H7 (cell line): ENCODE results near the gene CEP41. TPM values are rescaled to one million over a fixed set of nuclear protein-coding genes. Genes with fewer than 3 reads are reported as not detected.

Source experiments
- DNase-seq: peaks from one replicate; pipeline ENCODE4 v3.0.0; 2012
- H3K27me3 ChIP-seq: 2 replicates; pipeline ENCODE4 v1.6.0; 2011; ENCODE audit warnings: mild to moderate bottlenecking, low read length; ENCODE audit not compliant: control insufficient read depth, insufficient read depth
- H3K36me3 ChIP-seq: replicated peaks from 2 replicates; pipeline ENCODE4 v1.5.1; 2011; ENCODE audit warnings: low read length; ENCODE audit not compliant: control insufficient read depth, insufficient read depth
- H3K4me3 ChIP-seq: 2 replicates; pipeline ENCODE4 v1.5.1; 2011; ENCODE audit warnings: low read depth, mild to moderate bottlenecking, control low read depth, low read length, moderate library complexity; ENCODE audit not compliant: insufficient read depth
- total RNA-seq: library from RNA; depleted of rRNA; stranded (reverse); fragments of >200 nt; shearing (Covaris generic); gene quantifications from 2 replicates; pipeline ENCODE4 v1.2.3, GENCODE V29; 2014

Gene CEP41
- total RNA-seq, 1 experiment from 2014 or later, result 8.1 TPM

GRCh38 chr7:130441408-130441869, 623 bp upstream of the CEP41 start:
- Histone ChIP-seq H3K27me3 (no peaks in the 10 kb centered on the region), H3K4me3 (peak overlapping the region; percentile 32), H3K36me3 (no peaks in the 10 kb centered on the region)
- DNase-seq, result peak; percentile 76

- Histone ChIP-seq H3K36me3 (no peaks in the 10 kb centered on the region), H3K27me3 (no peaks in the 10 kb centered on the region), H3K4me3 (no peak overlapping the region)
- DNase-seq, result no peak
Observed at GRCh38 chr7:130436253-130436652, 4.6 kb downstream of the CEP41 start.

- no peak overlapping the region for H3K4me3 ChIP-seq
- H3K27me3 ChIP-seq, result no peaks in the 10 kb centered on the region
- no peak for DNase-seq
- H3K36me3 ChIP-seq, result no peaks in the 10 kb centered on the region
Observed at GRCh38 chr7:130435311-130435854, 5.4 kb downstream of the CEP41 start.

- Histone ChIP-seq H3K27me3 (no peaks in the 10 kb centered on the region), H3K36me3 (no peaks in the 10 kb centered on the region), H3K4me3 (no peak overlapping the region)
- no peak for DNase-seq
Observed at GRCh38 chr7:130433301-130433700, 7.5 kb downstream of the CEP41 start.

GRCh38 chr7:130432886-130433285, 7.9 kb downstream of the CEP41 start:
- H3K36me3 ChIP-seq, result no peaks in the 10 kb centered on the region
- no peak overlapping the region for H3K4me3 ChIP-seq
- no peak for DNase-seq
- no peaks in the 10 kb centered on the region for H3K27me3 ChIP-seq

GRCh38 chr7:130430841-130431666, 9.8 kb downstream of the CEP41 start:
- no peak for DNase-seq
- H3K4me3 ChIP-seq, result no peak overlapping the region

GRCh38 chr7:130430115-130430514, 10.7 kb downstream of the CEP41 start:
- no peak for DNase-seq
- Histone ChIP-seq H3K4me3 (no peak overlapping the region), H3K27me3 (no peaks in the 10 kb centered on the region), H3K36me3 (no peaks in the 10 kb centered on the region)

More at GRCh38 chr7:130430841-130431666, 9.8 kb downstream of the CEP41 start:
- Histone ChIP-seq H3K27me3 (no peaks in the 10 kb centered on the region), H3K36me3 (no peaks in the 10 kb centered on the region)

- no peaks in the 10 kb centered on the region for H3K36me3 ChIP-seq
- no peaks in the 10 kb centered on the region for H3K27me3 ChIP-seq
- no peak overlapping the region for H3K4me3 ChIP-seq
- DNase-seq, result no peak
Observed at GRCh38 chr7:130429019-130429418, 11.8 kb downstream of the CEP41 start.

GRCh38 chr7:130426564-130426963, 14.3 kb downstream of the CEP41 start:
- no peak overlapping the region for H3K4me3 ChIP-seq
- DNase-seq, result no peak
- H3K36me3 ChIP-seq, result no peaks in the 10 kb centered on the region
- H3K27me3 ChIP-seq, result no peaks in the 10 kb centered on the region

GRCh38 chr7:130425796-130426195, 15.0 kb downstream of the CEP41 start:
- DNase-seq, result no peak
- Histone ChIP-seq H3K27me3 (no peaks in the 10 kb centered on the region), H3K4me3 (no peak overlapping the region), H3K36me3 (no peaks in the 10 kb centered on the region)

- Histone ChIP-seq H3K27me3 (no peaks in the 10 kb centered on the region), H3K4me3 (no peak overlapping the region), H3K36me3 (no peaks in the 10 kb centered on the region)
- no peak for DNase-seq
Observed at GRCh38 chr7:130423501-130424037, 17.2 kb downstream of the CEP41 start.

- H3K27me3 ChIP-seq, result no peaks in the 10 kb centered on the region
- H3K4me3 ChIP-seq, result no peak overlapping the region
- DNase-seq, result no peak
- H3K36me3 ChIP-seq, result no peaks in the 10 kb centered on the region
Observed at GRCh38 chr7:130421684-130422083, 19.1 kb downstream of the CEP41 start.

GRCh38 chr7:130420943-130421578, 19.8 kb downstream of the CEP41 start:
- no peaks in the 10 kb centered on the region for H3K36me3 ChIP-seq
- no peaks in the 10 kb centered on the region for H3K27me3 ChIP-seq
- DNase-seq, result no peak
- no peak overlapping the region for H3K4me3 ChIP-seq

- H3K4me3 ChIP-seq, result no peak overlapping the region
- DNase-seq, result no peak
- H3K36me3 ChIP-seq, result no peaks in the 10 kb centered on the region
- H3K27me3 ChIP-seq, result no peaks in the 10 kb centered on the region
Observed at GRCh38 chr7:130419658-130420057, 21.2 kb downstream of the CEP41 start.

- DNase-seq, result no peak
- H3K4me3 ChIP-seq, result no peak overlapping the region
- H3K27me3 ChIP-seq, result no peaks in the 10 kb centered on the region
- no peaks in the 10 kb centered on the region for H3K36me3 ChIP-seq
Observed at GRCh38 chr7:130418306-130418705, 22.5 kb downstream of the CEP41 start.
